ENCODE results near the gene LIPA.

The LIPA gene

DNA sequence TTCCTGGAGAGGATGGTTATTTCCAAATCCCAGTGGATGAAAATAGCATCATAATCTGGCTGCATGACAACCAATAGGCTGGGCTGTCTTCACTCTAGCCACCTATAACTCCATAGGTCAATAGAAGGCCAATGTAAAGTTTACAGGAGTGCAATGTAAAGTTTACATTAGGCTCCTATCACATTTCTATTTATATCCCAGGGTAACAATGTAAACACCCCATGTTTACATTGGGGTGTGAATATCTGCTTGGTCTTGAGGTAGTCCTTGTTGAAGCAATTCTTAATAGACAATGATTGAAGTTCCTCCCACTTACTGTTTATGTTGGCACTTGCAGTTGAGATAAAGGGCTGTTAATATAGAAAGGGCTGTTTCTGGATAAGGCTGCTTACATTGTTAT is 65.9 kb downstream of the LIPA start:
- Histone ChIP-seq H3K9me3 (ENCODE audit: insufficient read depth, low read depth, low read length) (no peaks in the 10 kb centered on the region), H3K9ac (ENCODE audit: low read depth, low read length, poor library complexity, severe bottlenecking) (no peak overlapping the region), H2AFZ (ENCODE audit: low read length) (no peak overlapping the region; the same call in 1 of the 2 replicates), H3K36me3 (ENCODE audit: insufficient read depth, low read length) (no peaks in the 10 kb centered on the region), H3K4me2 (ENCODE audit: low read depth, low read length, poor library complexity, severe bottlenecking) (no peak overlapping the region), H4K20me1 (ENCODE audit: insufficient read depth, low read length, poor library complexity, severe bottlenecking) (no peaks in the 10 kb centered on the region), H3K9me2 (replicated peaks; ENCODE audit: low read depth, low read length) (no peaks in the 10 kb centered on the region), H3K79me2 (ENCODE audit: insufficient read depth, low read length) (no peaks in the 10 kb centered on the region), H3K27me3 (ENCODE audit: insufficient read depth, low read length, poor library complexity, severe bottlenecking) (no peaks in the 10 kb centered on the region), H3K4me3 (ENCODE audit: low read length, poor library complexity, severe bottlenecking) (no peak overlapping the region), H3F3A (ENCODE audit: low read depth) (no peaks in the 10 kb centered on the region), H3K4me1 (ENCODE audit: insufficient read depth, low read length, poor library complexity, severe bottlenecking) (no peaks in the 10 kb centered on the region)
- TF ChIP-seq, protein P1, sequence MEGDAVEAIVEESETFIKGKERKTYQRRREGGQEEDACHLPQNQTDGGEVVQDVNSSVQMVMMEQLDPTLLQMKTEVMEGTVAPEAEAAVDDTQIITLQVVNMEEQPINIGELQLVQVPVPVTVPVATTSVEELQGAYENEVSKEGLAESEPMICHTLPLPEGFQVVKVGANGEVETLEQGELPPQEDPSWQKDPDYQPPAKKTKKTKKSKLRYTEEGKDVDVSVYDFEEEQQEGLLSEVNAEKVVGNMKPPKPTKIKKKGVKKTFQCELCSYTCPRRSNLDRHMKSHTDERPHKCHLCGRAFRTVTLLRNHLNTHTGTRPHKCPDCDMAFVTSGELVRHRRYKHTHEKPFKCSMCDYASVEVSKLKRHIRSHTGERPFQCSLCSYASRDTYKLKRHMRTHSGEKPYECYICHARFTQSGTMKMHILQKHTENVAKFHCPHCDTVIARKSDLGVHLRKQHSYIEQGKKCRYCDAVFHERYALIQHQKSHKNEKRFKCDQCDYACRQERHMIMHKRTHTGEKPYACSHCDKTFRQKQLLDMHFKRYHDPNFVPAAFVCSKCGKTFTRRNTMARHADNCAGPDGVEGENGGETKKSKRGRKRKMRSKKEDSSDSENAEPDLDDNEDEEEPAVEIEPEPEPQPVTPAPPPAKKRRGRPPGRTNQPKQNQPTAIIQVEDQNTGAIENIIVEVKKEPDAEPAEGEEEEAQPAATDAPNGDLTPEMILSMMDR (conservative IDR thresholded peaks at IDR 0.05; ENCODE audit: low read length) = no peak
- TF ChIP-seq EZH2phosphoT487 (IDR thresholded peaks at IDR 0.05; ENCODE audit: borderline replicate concordance) = no peak

DNA sequence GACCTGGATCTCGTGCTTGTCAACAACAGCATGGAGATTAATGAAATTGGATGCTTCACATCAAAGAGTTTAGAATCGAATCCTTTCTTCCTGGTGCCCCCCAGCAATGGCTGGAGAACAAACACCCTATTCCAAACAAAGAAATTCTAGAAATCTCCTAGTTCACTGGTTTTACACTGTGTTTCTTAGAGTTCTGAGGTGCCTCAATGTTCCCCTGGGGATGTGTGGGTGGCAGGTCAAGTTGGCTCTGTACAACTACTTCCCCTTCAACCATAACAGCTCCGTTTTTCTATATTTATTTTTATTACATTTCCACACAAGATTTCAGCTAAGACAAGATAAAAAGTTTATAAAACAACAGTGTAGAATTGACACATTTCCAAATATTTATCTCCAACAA is 66.9 kb downstream of the LIPA start:
- Histone ChIP-seq H3K9ac (ENCODE audit: low read depth, low read length, poor library complexity, severe bottlenecking) (no peak overlapping the region), H3K9me3 (ENCODE audit: insufficient read depth, low read depth, low read length) (no peaks in the 10 kb centered on the region), H3K36me3 (ENCODE audit: insufficient read depth, low read length) (no peaks in the 10 kb centered on the region), H3K9me2 (replicated peaks; ENCODE audit: low read depth, low read length) (no peaks in the 10 kb centered on the region), H3K79me2 (ENCODE audit: insufficient read depth, low read length) (no peaks in the 10 kb centered on the region), H3K4me2 (ENCODE audit: low read depth, low read length, poor library complexity, severe bottlenecking) (no peak overlapping the region), H3K4me3 (ENCODE audit: low read length, poor library complexity, severe bottlenecking) (no peak overlapping the region), H3F3A (ENCODE audit: low read depth) (no peaks in the 10 kb centered on the region), H3K4me1 (ENCODE audit: insufficient read depth, low read length, poor library complexity, severe bottlenecking) (no peaks in the 10 kb centered on the region), H3K27me3 (ENCODE audit: insufficient read depth, low read length, poor library complexity, severe bottlenecking) (no peaks in the 10 kb centered on the region), H4K20me1 (ENCODE audit: insufficient read depth, low read length, poor library complexity, severe bottlenecking) (no peaks in the 10 kb centered on the region), H2AFZ (ENCODE audit: low read length) (no peak overlapping the region)
- TF ChIP-seq, protein P1 (conservative IDR thresholded peaks at IDR 0.05; ENCODE audit: low read length) = no peak
- no peak for TF ChIP-seq EZH2phosphoT487 (IDR thresholded peaks at IDR 0.05; ENCODE audit: borderline replicate concordance)

DNA sequence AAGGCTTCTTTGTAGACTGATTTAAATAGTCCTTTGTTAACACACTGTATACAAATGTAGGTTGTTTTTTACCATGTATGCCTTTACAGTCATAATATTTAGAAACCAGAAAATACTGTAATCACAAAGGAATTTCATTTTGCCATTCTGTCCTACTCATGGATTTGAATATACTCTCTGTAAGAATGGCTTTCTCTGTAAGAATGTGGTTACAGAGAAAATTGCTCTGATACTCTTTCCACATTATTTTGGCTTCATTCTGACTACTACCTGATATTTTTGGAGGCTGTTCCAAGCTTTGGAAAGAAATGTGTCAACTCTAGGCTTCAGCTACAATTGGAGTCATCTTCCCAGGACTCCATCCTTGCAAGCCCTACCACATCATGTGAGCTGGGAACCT is 68.0 kb downstream of the LIPA start:
- no peaks in the 10 kb centered on the region for H4K20me1 ChIP-seq (ENCODE audit: insufficient read depth, low read length, poor library complexity, severe bottlenecking)
- H3K4me1 ChIP-seq (ENCODE audit: insufficient read depth, low read length, poor library complexity, severe bottlenecking) = no peaks in the 10 kb centered on the region
- no peaks in the 10 kb centered on the region for H3K79me2 ChIP-seq (ENCODE audit: insufficient read depth, low read length)
- no peaks in the 10 kb centered on the region for H3K9me3 ChIP-seq (ENCODE audit: insufficient read depth, low read depth, low read length)
- no peak overlapping the region for H3K4me2 ChIP-seq (ENCODE audit: low read depth, low read length, poor library complexity, severe bottlenecking)
- no peaks in the 10 kb centered on the region for H3K9me2 ChIP-seq (replicated peaks; ENCODE audit: low read depth, low read length)
- TF ChIP-seq EZH2phosphoT487 (IDR thresholded peaks at IDR 0.05; ENCODE audit: borderline replicate concordance) = no peak
- TF ChIP-seq, protein P1 (conservative IDR thresholded peaks at IDR 0.05; ENCODE audit: low read length) = no peak
- no peak overlapping the region for H2AFZ ChIP-seq (ENCODE audit: low read length)
- H3K9ac ChIP-seq (ENCODE audit: low read depth, low read length, poor library complexity, severe bottlenecking) = no peak overlapping the region
- H3K36me3 ChIP-seq (ENCODE audit: insufficient read depth, low read length) = no peaks in the 10 kb centered on the region
- no peak overlapping the region for H3K4me3 ChIP-seq (ENCODE audit: low read length, poor library complexity, severe bottlenecking)
- H3K27me3 ChIP-seq (ENCODE audit: insufficient read depth, low read length, poor library complexity, severe bottlenecking) = no peaks in the 10 kb centered on the region
- H3F3A ChIP-seq (ENCODE audit: low read depth) = no peaks in the 10 kb centered on the region

Data from Loucy (cell line).